ENCODE data around the gene RAB36.

Gene RAB36

DNA sequence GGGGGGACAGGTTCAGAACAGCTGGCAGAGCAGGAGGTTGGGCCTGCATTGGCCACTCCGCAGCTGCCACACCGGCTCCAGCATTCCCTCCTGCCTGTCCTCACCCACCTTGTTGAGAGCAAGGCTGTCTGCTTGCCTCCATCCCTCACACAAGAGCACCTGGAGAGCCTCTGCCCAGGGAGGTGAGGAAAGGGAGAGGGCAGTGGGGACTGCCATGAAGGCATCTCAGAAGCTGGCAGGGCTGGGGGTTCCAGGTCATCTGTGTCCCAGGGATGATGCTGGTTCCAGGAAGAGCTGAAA lies 30.6 kb upstream of the RAB36 start:
- no peak overlapping the region for H3K27ac Mint-ChIP-seq
- H3K36me3 Mint-ChIP-seq: peaks cover under 1% of the 10 kb centered on the region
- no peaks in the 10 kb centered on the region for H3K9me3 Mint-ChIP-seq (ENCODE audit: low read depth)

GRCh38 chr22:23115369-23115768 lies 29.9 kb upstream of the RAB36 start:
- Mint-ChIP-seq H3K9me3 (ENCODE audit: low read depth) (no peaks in the 10 kb centered on the region), H3K27me3 (no peaks in the 10 kb centered on the region), H3K4me1 (ENCODE audit: low read depth) (peaks cover 10% of the 10 kb centered on the region), H3K27ac (no peak overlapping the region), H3K4me3 (no peak overlapping the region), H3K36me3 (peaks cover 4% of the 10 kb centered on the region)

More for the DNA sequence above, 30.6 kb upstream of the RAB36 start:
- Mint-ChIP-seq H3K4me1 (ENCODE audit: low read depth) (peaks cover 5% of the 10 kb centered on the region), H3K27me3 (no peaks in the 10 kb centered on the region), H3K4me3 (no peak overlapping the region)

GRCh38 chr22:23115825-23116494 lies 29.3 kb upstream of the RAB36 start:
- Mint-ChIP-seq H3K27me3 (no peaks in the 10 kb centered on the region), H3K4me1 (ENCODE audit: low read depth) (peaks cover 12% of the 10 kb centered on the region), H3K9me3 (ENCODE audit: low read depth) (no peaks in the 10 kb centered on the region), H3K36me3 (peaks cover 4% of the 10 kb centered on the region), H3K4me3 (no peak overlapping the region), H3K27ac (no peak overlapping the region)

GRCh38 chr22:23116506-23117263 lies 28.6 kb upstream of the RAB36 start:
- peaks cover 4% of the 10 kb centered on the region for H3K36me3 Mint-ChIP-seq
- no peaks in the 10 kb centered on the region for H3K27me3 Mint-ChIP-seq
- H3K4me1 Mint-ChIP-seq (ENCODE audit: low read depth): peaks cover 12% of the 10 kb centered on the region
- H3K4me3 Mint-ChIP-seq: no peak overlapping the region
- H3K27ac Mint-ChIP-seq: no peak overlapping the region
- no peaks in the 10 kb centered on the region for H3K9me3 Mint-ChIP-seq (ENCODE audit: low read depth)

DNA sequence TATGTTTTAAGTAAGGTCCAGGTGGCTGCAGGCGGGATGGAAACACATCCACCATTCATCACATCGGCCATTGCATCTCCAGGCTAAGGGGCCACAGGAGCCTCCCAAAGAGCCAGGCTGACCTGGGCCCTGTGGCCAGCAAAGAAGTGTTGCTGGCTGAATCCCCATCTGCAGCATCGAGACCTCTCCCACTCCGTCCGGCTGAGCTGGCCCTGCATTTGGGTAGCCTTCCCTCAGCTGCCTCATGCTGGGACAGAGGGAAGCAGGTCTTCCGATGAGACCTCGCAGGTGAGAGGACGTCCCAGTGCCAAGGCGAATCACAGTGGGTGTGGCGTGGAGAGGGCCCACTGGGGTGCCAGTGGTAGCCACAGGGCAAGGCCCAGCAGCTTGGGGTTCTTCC lies 28.0 kb upstream of the RAB36 start:
- Mint-ChIP-seq H3K27me3 (no peaks in the 10 kb centered on the region), H3K27ac (no peak overlapping the region), H3K36me3 (peaks cover 4% of the 10 kb centered on the region), H3K9me3 (ENCODE audit: low read depth) (no peaks in the 10 kb centered on the region), H3K4me3 (no peak overlapping the region), H3K4me1 (ENCODE audit: low read depth) (peaks cover 12% of the 10 kb centered on the region)

GRCh38 chr22:23117891-23118646 lies 27.2 kb upstream of the RAB36 start:
- H3K4me3 Mint-ChIP-seq: no peak overlapping the region
- peaks cover 4% of the 10 kb centered on the region for H3K36me3 Mint-ChIP-seq
- H3K27ac Mint-ChIP-seq: no peak overlapping the region
- H3K4me1 Mint-ChIP-seq (ENCODE audit: low read depth): peaks cover 12% of the 10 kb centered on the region
- H3K9me3 Mint-ChIP-seq (ENCODE audit: low read depth): no peaks in the 10 kb centered on the region
- H3K27me3 Mint-ChIP-seq: no peaks in the 10 kb centered on the region

DNA sequence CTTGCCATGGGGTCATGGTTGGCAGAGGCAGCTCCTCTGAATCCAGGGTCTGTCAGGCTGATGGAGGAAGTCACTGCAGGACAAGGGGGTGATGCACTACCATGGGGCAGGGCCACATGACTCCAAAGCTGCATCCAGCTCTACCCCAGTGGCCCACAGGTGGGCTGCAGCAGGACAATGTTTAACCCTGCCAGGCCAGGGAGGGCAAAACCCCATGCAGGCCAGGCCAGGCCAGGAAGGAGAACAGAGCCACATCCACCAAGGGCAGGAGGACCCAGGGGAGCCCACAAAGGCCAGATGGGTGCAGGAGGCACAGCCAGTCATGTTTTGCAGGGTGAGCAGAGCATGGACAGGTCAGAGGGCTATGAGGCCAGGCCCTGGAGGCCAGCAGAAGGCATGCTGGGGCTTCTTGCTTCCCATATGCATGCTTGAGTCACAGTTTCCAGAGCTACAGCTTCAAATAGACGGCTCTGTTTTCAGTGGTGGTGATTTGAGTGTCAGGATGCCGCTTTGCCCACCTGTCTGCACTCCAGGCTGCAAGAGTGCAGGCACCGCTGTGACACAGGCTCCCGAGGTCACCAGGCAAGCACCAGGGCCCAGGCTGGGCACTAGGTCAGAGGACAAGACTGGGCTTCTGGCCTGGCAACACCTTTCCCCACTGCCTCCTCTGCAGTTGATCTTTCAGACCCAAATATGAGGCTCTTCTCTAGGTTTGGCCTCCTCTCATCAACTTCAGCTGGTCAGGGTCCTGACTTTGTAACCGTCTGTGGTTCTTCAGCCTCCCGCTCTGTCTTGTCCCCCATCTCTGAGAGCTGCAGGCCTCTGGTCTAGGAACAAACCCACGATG lies 26.4 kb upstream of the RAB36 start:
- H3K27ac Mint-ChIP-seq: peak overlapping the region; percentile 94
- H3K36me3 Mint-ChIP-seq: peaks cover 4% of the 10 kb centered on the region
- H3K27me3 Mint-ChIP-seq: no peaks in the 10 kb centered on the region
- peak overlapping the region; percentile 69 for H3K4me3 Mint-ChIP-seq
- peaks cover 12% of the 10 kb centered on the region for H3K4me1 Mint-ChIP-seq (ENCODE audit: low read depth)
- H3K9me3 Mint-ChIP-seq (ENCODE audit: low read depth): no peaks in the 10 kb centered on the region

DNA sequence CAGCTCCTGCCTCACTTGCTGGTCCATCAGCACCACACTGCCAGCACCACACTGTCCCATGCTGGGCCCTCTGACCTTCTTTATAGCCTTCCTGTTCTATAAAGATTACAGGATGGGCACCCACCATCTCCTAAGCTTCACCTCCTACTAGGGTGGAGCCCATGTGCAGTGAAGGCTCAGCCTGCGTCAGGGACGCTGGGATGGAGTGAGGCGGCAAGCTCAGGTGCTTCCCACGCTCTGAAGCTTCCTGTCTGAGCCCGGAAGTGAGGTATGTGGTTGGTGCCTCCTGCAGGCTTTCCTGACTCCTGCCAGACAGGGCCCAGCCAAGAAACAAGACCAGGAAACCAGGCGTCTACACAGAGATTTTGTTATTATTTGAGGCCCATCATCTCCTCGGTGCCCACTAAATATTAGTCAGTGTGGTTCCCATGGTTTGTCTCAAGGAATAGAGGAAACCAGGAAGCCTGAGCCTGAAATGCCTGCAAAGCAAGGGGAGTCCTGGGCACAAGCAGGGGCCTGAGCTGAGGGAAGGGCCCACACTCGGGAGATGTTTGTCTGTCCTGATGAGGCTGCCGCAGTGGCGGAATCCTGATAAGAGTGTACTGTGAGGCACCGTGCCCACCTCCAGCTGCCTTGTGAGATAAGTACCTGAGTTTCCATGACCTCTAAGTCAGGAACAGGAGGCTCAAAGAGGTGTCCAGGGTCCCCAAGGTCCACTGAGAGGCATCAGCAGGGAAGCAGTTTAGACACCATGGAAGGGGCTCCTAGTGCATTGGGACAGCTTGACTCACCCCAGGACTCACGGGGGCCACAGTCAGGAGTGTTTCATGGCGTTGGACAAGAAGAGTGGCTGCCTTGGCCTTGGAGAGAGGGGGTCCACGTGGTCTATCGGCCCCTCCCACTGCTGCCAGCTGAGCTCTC lies 25.5 kb upstream of the RAB36 start:
- Mint-ChIP-seq H3K27me3 (no peaks in the 10 kb centered on the region), H3K36me3 (peaks cover 4% of the 10 kb centered on the region), H3K27ac (peak overlapping the region; percentile 94), H3K9me3 (ENCODE audit: low read depth) (no peaks in the 10 kb centered on the region), H3K4me1 (ENCODE audit: low read depth) (peaks cover 12% of the 10 kb centered on the region), H3K4me3 (peak overlapping the region; percentile 69)

GRCh38 chr22:23120415-23120899 lies 24.8 kb upstream of the RAB36 start:
- Mint-ChIP-seq H3K4me3 (no peak overlapping the region), H3K27me3 (no peaks in the 10 kb centered on the region), H3K4me1 (ENCODE audit: low read depth) (peaks cover 12% of the 10 kb centered on the region), H3K9me3 (ENCODE audit: low read depth) (no peaks in the 10 kb centered on the region), H3K27ac (peak overlapping the region; percentile 72), H3K36me3 (peaks cover 4% of the 10 kb centered on the region)

- no peak overlapping the region for H3K4me3 Mint-ChIP-seq
- H3K9me3 Mint-ChIP-seq (ENCODE audit: low read depth): no peaks in the 10 kb centered on the region
- peaks cover 12% of the 10 kb centered on the region for H3K4me1 Mint-ChIP-seq (ENCODE audit: low read depth)
- H3K36me3 Mint-ChIP-seq: peaks cover 4% of the 10 kb centered on the region
- no peaks in the 10 kb centered on the region for H3K27me3 Mint-ChIP-seq
- no peak overlapping the region for H3K27ac Mint-ChIP-seq
Observed at GRCh38 chr22:23121000-23121421, 24.3 kb upstream of the RAB36 start.

GRCh38 chr22:23121424-23121823 lies 23.9 kb upstream of the RAB36 start:
- H3K27me3 Mint-ChIP-seq: no peaks in the 10 kb centered on the region
- peaks cover 4% of the 10 kb centered on the region for H3K36me3 Mint-ChIP-seq
- no peaks in the 10 kb centered on the region for H3K9me3 Mint-ChIP-seq (ENCODE audit: low read depth)
- peaks cover 12% of the 10 kb centered on the region for H3K4me1 Mint-ChIP-seq (ENCODE audit: low read depth)
- H3K27ac Mint-ChIP-seq: no peak overlapping the region
- H3K4me3 Mint-ChIP-seq: no peak overlapping the region

DNA sequence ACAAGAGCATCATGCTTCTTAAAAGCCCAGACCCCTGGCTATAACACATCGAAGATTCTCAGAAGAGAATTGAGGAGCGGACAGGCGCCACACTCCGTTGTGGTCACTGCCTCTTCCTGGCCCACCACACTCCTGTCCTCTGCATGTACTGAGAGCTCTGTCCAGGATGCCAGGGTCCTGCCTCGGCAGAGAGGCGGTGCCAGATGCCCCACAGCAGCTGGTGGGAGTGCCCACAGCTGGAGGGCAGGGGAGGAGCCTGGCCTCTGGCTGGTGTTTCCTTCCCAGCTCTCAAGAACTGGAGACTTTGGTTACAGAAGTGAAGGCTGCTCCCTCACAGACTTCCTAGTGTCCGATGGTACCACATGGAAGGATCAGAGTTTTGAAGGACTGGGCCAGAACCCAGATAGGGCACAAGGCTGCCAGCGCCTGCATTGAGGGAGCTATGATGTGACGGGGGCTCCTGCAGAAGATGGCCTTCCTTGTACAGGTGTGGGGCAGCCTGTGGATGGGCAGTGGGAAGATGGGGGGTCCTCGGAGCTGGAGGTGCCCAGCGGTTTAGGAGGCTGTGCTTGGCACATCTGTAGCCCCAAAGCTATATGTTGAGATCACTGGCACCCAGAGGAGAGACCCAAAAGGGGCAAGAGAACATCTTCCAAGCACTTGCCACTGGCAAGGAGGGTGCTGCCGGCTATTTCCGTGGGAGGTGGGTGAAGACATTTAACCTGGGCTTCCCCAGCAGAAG lies 22.9 kb upstream of the RAB36 start:
- H3K9me3 Mint-ChIP-seq (ENCODE audit: low read depth): no peaks in the 10 kb centered on the region
- no peaks in the 10 kb centered on the region for H3K27me3 Mint-ChIP-seq
- H3K4me1 Mint-ChIP-seq (ENCODE audit: low read depth): peaks cover 12% of the 10 kb centered on the region
- H3K27ac Mint-ChIP-seq: no peak overlapping the region
- H3K4me3 Mint-ChIP-seq: no peak overlapping the region
- peaks cover 4% of the 10 kb centered on the region for H3K36me3 Mint-ChIP-seq

Measured in activated naive CD8-positive, alpha-beta T cell (primary cell).